Measurements from ENCODE around the gene TACO1.

Gene TACO1

DNA sequence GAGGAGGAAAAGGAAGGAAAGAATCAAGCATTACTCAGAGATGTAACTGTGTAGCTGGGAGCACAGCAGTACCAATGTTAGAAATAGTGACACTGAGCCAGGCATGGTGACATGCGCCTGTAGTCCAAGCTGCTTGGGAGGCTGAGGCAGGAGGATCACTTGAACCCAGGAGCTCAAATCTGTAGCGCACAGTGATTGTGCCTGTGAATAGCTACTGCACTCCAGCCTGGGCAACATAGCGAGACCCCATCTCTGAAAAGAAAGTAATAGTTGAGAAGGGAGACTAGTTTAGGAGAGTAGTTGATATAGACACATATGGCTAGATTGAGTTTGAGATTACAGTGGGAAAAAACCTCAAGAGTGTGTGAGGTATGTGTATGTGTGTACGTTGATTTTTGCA is 39.3 kb downstream of the TACO1 start:
- no peak for DNase-seq (ENCODE audit: low spot score)

DNA sequence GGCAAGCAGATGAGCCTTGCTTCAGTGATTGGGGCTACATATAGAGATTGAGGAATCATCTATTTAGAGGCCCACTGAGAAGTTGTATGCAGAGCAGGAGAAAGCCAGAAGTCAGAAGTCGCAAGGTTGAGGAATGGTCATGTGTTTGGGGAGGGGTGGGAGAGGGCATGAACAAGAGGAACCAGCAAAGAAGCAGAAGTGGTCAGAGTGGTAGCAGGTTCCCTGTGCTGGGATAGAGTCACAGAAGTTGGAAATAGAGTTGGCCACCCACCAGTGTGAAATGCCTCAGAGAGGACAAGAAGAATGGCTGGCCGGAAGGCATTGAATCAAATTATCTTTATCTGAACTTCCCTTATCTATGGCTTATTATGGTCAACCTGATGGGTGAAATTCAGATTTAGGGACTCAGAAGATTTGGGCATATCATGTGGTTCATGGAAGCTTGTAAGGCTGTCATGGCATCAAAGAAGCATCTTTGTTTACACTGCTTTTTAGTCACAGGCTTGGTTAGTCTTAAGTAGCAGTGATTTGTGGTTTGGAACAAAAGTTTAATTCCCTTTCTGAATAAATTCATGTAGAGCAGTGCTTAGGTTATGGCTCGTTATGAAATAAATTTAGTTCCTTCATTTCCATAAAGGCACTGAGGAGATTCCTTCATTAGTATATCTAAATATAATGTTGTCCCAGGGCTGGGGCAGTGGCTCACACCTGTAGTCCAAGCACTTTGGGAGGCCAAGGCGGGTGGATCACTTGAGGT is 41.2 kb downstream of the TACO1 start:
- no peak for DNase-seq (ENCODE audit: low spot score)

DNA sequence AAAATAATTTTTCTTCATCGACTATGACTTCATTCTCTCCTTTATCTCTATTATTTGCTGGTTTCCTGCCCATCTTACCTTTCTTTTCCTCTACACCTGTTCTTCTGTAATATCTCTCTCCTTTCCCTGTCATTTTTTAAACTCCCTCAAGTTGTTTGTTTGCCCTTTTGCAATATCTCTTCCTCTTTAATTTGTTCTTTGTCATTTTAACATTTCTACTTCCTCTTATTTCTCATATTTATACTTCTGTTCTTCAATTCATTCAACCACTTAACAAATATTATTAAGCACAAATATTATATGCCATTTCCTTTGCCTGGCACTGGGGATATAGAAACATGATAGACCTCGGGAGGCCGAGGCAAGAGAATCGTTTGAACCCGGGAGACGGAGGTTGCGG is 44.2 kb downstream of the TACO1 start:
- DNase-seq (ENCODE audit: low spot score), result no peak

DNA sequence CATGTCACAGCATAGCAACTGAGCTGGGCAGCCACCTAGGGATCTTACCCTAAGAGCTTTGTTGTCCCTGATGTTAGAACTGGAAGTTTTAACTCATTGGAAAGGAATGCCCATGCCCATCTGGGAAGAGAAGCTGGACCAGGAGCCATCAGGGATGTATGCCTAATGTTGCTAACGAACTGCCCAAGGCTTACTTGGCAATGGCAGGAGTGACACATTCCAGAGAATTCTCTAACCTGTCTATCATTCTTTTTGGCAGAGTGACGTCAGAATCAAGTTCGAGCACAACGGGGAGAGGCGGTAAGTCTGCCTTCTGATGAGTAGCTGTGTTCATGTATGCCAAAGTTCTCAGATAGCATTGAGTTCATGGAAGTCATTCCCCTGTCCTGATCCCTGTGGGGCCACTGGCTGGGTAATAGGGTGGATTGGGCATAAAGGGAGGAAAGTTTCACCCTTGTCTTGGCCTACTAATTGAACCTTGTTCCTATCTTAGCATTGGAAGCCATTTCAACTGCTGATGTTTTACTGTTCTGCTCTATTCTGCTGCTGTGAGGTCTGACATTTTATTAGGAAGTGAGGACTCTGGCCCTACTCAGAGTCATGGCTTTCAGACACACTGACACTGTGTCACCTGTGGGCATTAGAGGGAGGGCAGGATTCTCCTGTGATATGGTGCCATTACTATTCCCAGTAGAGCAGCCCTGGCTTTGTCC is 45.2 kb downstream of the TACO1 start:
- no peak for DNase-seq (ENCODE audit: low spot score)

DNA sequence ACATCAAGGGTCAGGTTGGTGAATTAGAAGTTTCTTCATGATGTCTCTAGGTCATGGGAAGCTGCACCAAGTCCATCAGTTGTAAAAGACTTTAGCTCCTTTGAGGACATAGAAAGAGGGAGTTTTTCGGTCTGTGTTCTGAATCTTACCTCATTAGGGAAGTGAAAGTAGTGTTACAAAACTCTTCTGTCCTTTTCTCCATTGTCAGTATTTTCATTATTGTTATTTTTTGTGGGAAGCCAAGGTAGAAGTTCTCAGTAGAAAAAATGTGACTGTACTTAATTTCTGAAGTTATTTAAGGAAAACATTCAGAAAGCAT is 45.8 kb downstream of the TACO1 start:
- no peak for DNase-seq (ENCODE audit: low spot score)

DNA sequence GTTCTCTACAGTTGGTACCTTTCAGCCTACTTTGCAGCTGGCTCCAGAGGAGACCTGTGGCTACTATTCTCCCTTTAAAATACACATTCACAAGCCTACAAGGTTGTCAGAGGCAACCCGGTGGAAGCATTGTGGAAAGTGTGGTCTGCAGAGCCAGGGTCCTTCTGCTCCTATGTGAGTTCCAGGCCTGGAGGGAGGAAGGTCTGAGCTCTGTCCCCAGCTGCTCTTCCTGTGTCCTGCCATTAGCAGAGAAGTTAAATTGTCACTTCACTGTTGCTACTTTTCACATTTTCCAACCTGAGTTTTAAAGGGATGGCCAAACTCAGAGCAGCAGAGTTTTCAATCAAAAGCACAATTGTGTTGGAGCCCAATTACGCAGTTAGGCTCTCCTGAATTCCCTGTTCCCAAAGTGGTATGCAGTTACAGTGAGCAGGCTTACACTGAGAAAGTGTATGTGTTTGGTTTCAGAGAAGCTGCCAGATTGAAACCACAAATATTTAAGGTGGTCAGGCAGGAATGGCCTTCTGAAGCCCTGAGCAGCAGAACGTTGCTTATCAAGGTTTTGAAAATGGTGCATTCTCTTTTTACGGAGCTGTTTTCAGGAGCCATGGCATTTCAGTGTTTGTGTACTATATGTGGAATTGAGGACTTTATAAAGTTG is 46.5 kb downstream of the TACO1 start:
- DNase-seq (ENCODE audit: low spot score), result no peak

DNA sequence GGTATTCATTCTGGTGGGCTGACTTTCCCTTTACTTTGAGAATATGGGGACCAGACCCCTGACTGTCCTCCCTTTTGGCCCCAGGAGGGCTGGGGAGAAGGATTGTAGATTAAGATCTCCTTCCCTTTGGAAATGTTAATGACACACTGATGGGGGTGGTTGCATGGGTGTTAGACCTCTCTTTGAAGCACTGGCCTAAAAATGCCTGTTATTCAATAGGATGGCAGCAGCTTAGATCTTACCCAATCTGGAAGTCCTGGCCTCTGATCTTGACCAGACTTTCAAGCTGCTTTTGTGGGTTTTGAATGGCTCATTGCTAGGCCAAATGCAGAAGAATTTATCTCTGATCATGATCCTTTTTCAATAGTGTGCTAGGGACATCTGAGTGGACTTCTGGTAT is 47.2 kb downstream of the TACO1 start:
- DNase-seq (ENCODE audit: low spot score), result no peak

DNA sequence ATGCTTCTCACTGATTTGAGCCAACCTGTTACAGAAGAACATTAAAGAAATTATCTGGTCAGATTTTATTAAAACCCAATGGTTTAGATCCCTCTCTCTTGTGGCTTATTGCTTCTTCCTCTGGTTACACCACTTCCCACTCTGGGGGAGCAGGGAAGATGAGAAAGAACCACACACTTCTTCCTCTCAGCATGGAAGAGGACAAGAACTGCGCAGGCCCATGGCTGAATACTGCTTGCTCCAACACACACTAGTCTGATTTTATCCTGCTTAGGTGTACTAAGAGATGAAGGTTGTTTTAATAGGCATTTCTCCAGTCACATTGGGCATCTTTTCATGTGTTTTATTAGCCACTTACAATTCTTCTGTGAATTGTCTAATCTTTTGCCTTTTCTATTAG is 49.1 kb downstream of the TACO1 start:
- no peak for DNase-seq (ENCODE audit: low spot score)

DNA sequence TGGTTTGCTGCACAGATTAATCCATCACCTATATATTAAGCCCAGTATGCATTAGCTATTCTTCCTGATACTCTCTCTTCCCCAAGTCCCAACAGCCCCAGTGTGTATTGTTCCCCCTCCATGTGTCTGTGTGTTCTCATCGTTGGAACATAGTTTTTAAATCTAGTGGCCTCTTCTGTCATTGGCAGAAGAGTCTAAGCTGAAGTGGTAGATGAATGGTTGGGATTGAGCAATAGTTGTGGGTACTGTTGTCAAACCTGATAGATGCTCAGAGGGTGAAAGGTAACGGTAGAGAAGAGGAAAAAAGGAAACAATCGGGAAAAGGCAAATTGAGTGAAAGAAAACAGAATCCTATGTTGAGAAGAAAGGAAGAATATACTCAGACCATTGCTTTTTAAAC is 51.4 kb downstream of the TACO1 start:
- no peak for DNase-seq (ENCODE audit: low spot score)

DNA sequence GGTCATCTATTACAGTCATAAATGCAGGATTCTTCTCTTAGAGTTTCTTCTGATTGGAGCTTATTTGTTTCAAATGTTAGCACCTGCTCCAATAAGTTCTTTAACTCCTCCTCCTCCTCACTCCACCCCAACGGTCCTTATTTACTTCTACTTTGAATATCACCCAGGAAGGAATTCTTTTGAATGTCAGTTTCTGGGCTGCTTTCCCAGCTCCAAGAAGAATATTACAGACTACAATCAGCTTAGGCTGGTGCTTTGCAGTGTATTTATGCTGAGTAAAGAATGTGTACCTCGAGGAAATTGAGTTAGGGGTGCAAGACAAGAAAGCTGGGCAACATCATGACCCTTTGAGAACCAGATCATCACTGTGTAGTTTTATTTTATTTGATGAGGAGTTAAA is 52.4 kb downstream of the TACO1 start:
- DNase-seq (ENCODE audit: low spot score), result no peak

DNA sequence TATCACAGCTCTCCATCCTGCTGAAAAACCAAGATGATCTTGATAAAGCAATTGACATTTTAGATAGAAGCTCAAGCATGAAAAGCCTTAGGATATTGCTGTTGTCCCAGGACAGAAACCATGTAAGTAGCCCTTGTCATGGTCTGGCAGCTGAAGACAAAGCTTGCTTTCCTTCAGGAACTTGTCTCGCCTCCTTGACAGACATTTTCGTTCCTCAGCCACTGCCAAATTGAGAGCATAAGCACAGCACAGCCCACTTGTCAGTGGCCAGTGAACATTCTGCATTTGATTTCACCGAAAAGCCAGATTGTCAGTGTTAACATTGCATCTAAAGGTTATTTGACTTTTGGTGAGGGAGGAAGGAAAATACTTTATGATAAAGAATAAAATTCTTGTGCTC is 57.1 kb downstream of the TACO1 start:
- DNase-seq (ENCODE audit: low spot score), result no peak
